B cell (primary cell): ENCODE data around the gene GRM2. TPM values are rescaled to one million over a fixed set of nuclear protein-coding genes. Genes with fewer than 3 reads are reported as not detected.

Experiments
- ATAC-seq: fragments of 200-7000 bp; cut with Tn5 transposase; one replicate; pipeline ENCODE4 v1.10.0; 2021; ENCODE audit warnings: low read depth, mild to moderate bottlenecking, moderate number of reproducible peaks, moderate library complexity
- CTCF ChIA-PET: fragments of 350-600 bp; sonication (Branson Sonifier 250); formaldehyde crosslinking; loops from one replicate; lab custom pipeline; 2021; ENCODE audit warnings: antibody characterized with exemption, inconsistent platforms; lab: Charles Lee
- POLR2A ChIA-PET: fragments of 350-600 bp; sonication (Branson Sonifier 250); formaldehyde crosslinking; loops from one replicate; lab custom pipeline; 2021; ENCODE audit warnings: antibody characterized with exemption; lab: Charles Lee
- DNase-seq: peaks from one replicate; pipeline ENCODE4 v3.0.0; 2013
- H2AFZ ChIP-seq: 2 replicates; pipeline ENCODE4 v1.6.1; 2012; ENCODE audit warnings: mild to moderate bottlenecking, low read depth, low read length; ENCODE audit not compliant: insufficient read depth, poor library complexity, severe bottlenecking
- H3K27ac ChIP-seq, 2 donors: 1 replicate in 1 of 2; 2 replicates in 1 of 2; pipeline ENCODE4 v1.5.1; 2012 to 2013; ENCODE audit warnings: low read length in 2 of 2, mild to moderate bottlenecking in 2 of 2, moderate library complexity in 1 of 2
- H3K27me3 ChIP-seq, 4 experiments: fragments of 200-600 bp in 1 of 4; sonication (generic) in 1 of 4; replicated peaks in 1 of 4; 1 replicate in 2 of 4; 2 replicates in 2 of 4; pipeline versions ENCODE4 v1.6.1 to v1.7.0; 2013 to 2016; ENCODE audit warnings: low read length in 3 of 4, mild to moderate bottlenecking in 2 of 4, mixed read lengths in 1 of 4, moderate library complexity in 1 of 4; ENCODE audit not compliant: insufficient read depth in 4 of 4, control insufficient read depth in 3 of 4; ENCODE audit errors: control extremely low read depth in 1 of 4
- H3K36me3 ChIP-seq, 2 experiments: replicated peaks in 1 of 2; 1 replicate in 1 of 2; 2 replicates in 1 of 2; pipeline versions ENCODE4 v1.6.1 to v1.7.1; 2013; ENCODE audit warnings: low read length in 1 of 2; ENCODE audit not compliant: insufficient read depth in 2 of 2, control insufficient read depth in 1 of 2; ENCODE audit errors: control extremely low read depth in 1 of 2, extremely low read depth in 1 of 2
- H3K4me1 ChIP-seq, 2 donors: fragments of 200-600 bp in 1 of 2; sonication (generic) in 1 of 2; 1 replicate in 1 of 2; 2 replicates in 1 of 2; pipeline versions ENCODE4 v1.5.1 to v1.6.1; 2013 to 2017; ENCODE audit warnings: low read length in 2 of 2; ENCODE audit not compliant: control insufficient read depth in 2 of 2, insufficient read depth in 2 of 2
- H3K4me2 ChIP-seq: replicated peaks from 2 replicates; pipeline ENCODE3; 2012; ENCODE audit warnings: mild to moderate bottlenecking, low read depth, low read length; ENCODE audit not compliant: poor library complexity, severe bottlenecking
- H3K4me3 ChIP-seq, 5 experiments: fragments of 200-600 bp in 1 of 5; sonication (generic) in 1 of 5; 1 replicate in 3 of 5; 2 replicates in 2 of 5; pipeline versions ENCODE4 v1.5.1 to v1.7.0; 2011 to 2016; ENCODE audit warnings: low read length in 4 of 5, mild to moderate bottlenecking in 4 of 5, low read depth in 2 of 5, control low read depth in 1 of 5, moderate library complexity in 1 of 5; ENCODE audit not compliant: insufficient read depth in 1 of 5; ENCODE audit errors: control extremely low read depth in 1 of 5, extremely low read depth in 1 of 5
- H3K79me2 ChIP-seq: fragments of 200-600 bp; sonication (generic); one replicate; pipeline ENCODE4 v1.6.0; 2016; ENCODE audit warnings: low read length; ENCODE audit not compliant: control insufficient read depth, insufficient read depth
- H3K9ac ChIP-seq: fragments of 200-600 bp; sonication (generic); 2 replicates; pipeline ENCODE4 v1.6.1; 2017; ENCODE audit warnings: mild to moderate bottlenecking, low read length, moderate library complexity
- H3K9me3 ChIP-seq, 3 donors: one replicate each; pipeline versions ENCODE4 v1.6.1 to v1.7.1; 2013; ENCODE audit warnings: low read length in 2 of 3; ENCODE audit not compliant: control insufficient read depth in 2 of 3, insufficient read depth in 1 of 3; ENCODE audit errors: control extremely low read depth in 1 of 3
- H4K20me1 ChIP-seq: 2 replicates; pipeline ENCODE4 v1.6.0; 2012; ENCODE audit warnings: mild to moderate bottlenecking, low read length; ENCODE audit not compliant: insufficient read depth, control insufficient read depth, poor library complexity, severe bottlenecking
- H3K27ac Mint-ChIP-seq: one replicate; pipeline ENCODE4 v1.8.0; 2021; ENCODE audit warnings: mixed read lengths
- H3K27me3 Mint-ChIP-seq: one replicate; pipeline ENCODE4 v1.8.0; 2021; ENCODE audit warnings: mixed read lengths
- H3K4me1 Mint-ChIP-seq: one replicate; pipeline ENCODE4 v1.8.0; 2021; ENCODE audit warnings: mixed read lengths
- H3K4me3 Mint-ChIP-seq: one replicate; pipeline ENCODE4 v1.8.0; 2021; ENCODE audit warnings: mixed read lengths
- H3K9me3 Mint-ChIP-seq: one replicate; pipeline ENCODE4 v1.8.0; 2022; ENCODE audit warnings: mixed read lengths; ENCODE audit not compliant: insufficient read depth
- EZH2 ChIP-seq: IDR thresholded peaks from 2 replicates; pipeline ENCODE4 v1.6.1; 2012; ENCODE audit warnings: borderline replicate concordance, low read depth, mild to moderate bottlenecking, moderate library complexity, low read length; ENCODE audit not compliant: insufficient read depth, poor library complexity, severe bottlenecking
- WGBS: methylation state at CpG from one replicate; pipeline ENCODE4 v1.1.5; 2013; ENCODE audit warnings: missing lambda C conversion rate; ENCODE audit not compliant: insufficient coverage; 5-methylcytosine and 5-hydroxymethylcytosine counted together
- intact Hi-C: fragments of 100-400 bp; cut with micrococcal nuclease; formaldehyde crosslinking; loops from one replicate; pipeline ENCODE4 v1.10.0; 2022
- polyA plus RNA-seq: library from polyadenylated mRNA; depleted of rRNA; stranded (reverse); fragments of >200 nt; gene quantifications from 2 replicates; pipeline ENCODE4 v1.2.3, GENCODE V29; 2012
- total RNA-seq, 2 donors: library from RNA; stranded (reverse); fragments of 120-200 nt in 1 of 2; gene quantifications; 1 replicate in 1 of 2; 2 replicates in 1 of 2; pipeline versions ENCODE4 v1.2.3 to v1.2.4, GENCODE V29; 2013 to 2022
- TF ChIP-seq, protein P1 (sequence below): fragments of 200-600 bp; IDR thresholded peaks from one replicate; pipeline ENCODE4 v1.8.0; 2022; ENCODE audit warnings: antibody characterized with exemption, mild to moderate bottlenecking

Gene GRM2
- total and polyA plus RNA-seq, 2 donors (not counting 1 experiment from before 2014, with no cell fraction given), result 0.86 to 2.8 TPM

DNA sequence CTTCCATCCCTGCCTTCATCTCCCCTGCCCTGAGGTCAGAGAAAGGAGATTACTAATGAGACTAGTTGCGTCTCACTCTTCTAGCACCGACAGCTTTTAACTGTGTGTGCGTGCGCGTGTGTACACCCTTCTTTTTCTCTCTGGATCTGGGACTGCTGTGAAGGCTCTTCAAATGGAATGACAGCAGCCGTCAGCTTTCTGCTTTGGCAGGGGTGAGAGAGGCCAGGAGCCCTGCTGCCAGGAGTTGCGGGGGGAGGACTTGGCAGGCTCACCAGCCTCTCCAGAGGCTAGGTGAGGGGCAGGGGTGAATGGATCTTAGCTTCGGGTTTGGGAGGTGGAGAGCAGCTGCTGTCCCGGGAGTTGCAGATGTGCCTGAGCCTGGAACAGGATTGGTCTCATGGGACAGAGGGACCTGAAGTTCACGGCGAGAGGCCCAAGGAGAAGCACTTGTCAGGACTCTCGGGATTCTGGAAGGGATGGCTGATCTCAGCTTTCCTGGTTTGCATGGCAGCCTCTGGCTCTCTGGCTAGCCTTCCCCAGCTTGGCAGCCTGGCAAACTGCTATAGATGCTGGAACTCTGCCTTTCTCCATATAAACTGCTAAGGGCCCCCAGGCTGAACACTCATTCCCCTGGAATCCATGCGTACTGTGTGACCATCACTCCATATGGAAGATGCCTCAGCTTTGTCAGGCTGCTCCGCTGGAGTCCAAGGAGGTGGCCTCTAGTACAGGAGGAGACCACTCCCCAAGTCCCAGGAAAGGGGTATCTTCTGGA is 19.2 kb upstream of the GRM2 start:
- ATAC-seq (no peak), DNase-seq (no peak)
- Histone ChIP-seq H3K36me3 (peaks cover 0 to 68% of the 10 kb centered on the region in 2 experiments), H3K9me3 (no peaks in the 10 kb centered on the region), H3K27ac (peak overlapping the region; percentile 87), H3K4me3 (no peak overlapping the region), H3K27me3 (no peaks in the 10 kb centered on the region), H3K9ac (no peak overlapping the region), H2AFZ (no peak overlapping the region), H4K20me1 (peaks cover 10% of the 10 kb centered on the region), H3K4me2 (peak overlapping the region; percentile 74), H3K79me2 (peaks cover 75% of the 10 kb centered on the region), H3K4me1 (peaks cover 34 to 55% of the 10 kb centered on the region in 2 donors)
- 98% methylated on average over 14 of the region's 14 CpGs for WGBS
- ChIA-PET POLR2A (no interaction called here), CTCF (interaction anchor here (0.7 to 2.1 kb wide), 4 partner anchors 19 to 298 kb away, joined by 4 to 20 read pairs (median 5); partner anchors contain the start of gene DCAF1)
- Mint-ChIP-seq H3K4me3 (peak overlapping the region; percentile 13), H3K4me1 (peaks cover 43% of the 10 kb centered on the region), H3K27me3 (no peaks in the 10 kb centered on the region), H3K9me3 (no peaks in the 10 kb centered on the region), H3K27ac (peak overlapping the region; percentile 93)
- intact Hi-C loops, result loop anchor here (2.0 kb wide), 1 partner anchor 17 kb away; the partner anchor contains the start of gene TEX264
- TF ChIP-seq EZH2, result no peak
- TF ChIP-seq, protein P1, sequence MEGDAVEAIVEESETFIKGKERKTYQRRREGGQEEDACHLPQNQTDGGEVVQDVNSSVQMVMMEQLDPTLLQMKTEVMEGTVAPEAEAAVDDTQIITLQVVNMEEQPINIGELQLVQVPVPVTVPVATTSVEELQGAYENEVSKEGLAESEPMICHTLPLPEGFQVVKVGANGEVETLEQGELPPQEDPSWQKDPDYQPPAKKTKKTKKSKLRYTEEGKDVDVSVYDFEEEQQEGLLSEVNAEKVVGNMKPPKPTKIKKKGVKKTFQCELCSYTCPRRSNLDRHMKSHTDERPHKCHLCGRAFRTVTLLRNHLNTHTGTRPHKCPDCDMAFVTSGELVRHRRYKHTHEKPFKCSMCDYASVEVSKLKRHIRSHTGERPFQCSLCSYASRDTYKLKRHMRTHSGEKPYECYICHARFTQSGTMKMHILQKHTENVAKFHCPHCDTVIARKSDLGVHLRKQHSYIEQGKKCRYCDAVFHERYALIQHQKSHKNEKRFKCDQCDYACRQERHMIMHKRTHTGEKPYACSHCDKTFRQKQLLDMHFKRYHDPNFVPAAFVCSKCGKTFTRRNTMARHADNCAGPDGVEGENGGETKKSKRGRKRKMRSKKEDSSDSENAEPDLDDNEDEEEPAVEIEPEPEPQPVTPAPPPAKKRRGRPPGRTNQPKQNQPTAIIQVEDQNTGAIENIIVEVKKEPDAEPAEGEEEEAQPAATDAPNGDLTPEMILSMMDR, result no peak

DNA sequence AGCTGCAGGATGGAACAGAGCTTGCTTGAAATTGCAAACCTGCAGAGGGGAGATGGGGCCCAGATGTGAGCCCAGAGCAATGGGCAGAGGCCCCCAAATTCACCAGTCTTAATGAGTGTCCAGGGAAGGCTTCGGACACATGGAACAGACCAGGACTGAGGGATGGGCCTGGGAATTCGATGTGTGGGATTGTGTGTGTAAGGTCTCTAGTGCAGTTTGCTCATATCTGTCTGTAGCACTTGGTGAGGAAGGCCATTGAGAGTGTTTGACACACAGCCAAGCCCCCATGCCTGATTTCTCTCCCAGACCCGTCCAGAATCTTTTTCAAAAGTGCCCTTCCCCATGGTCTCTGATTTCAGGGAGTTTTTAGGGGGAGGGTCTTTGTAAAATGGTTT is 18.7 kb upstream of the GRM2 start:
- DNase-seq (no peak), ATAC-seq (no peak)
- peaks cover 39% of the 10 kb centered on the region for H3K4me1 Mint-ChIP-seq
- no peaks in the 10 kb centered on the region for H3K9me3 ChIP-seq
- H3K79me2 ChIP-seq, result peaks cover 69% of the 10 kb centered on the region
- ChIA-PET CTCF (interaction anchor here (0.7 to 1.9 kb wide), 2 partner anchors 186 to 298 kb away, joined by 4 read pairs; no protein-coding TSS in a partner anchor), POLR2A (no interaction called here)
- H3K27me3 ChIP-seq, result no peaks in the 10 kb centered on the region
- no peak overlapping the region for H3K4me3 Mint-ChIP-seq
- peaks cover 14% of the 10 kb centered on the region for H4K20me1 ChIP-seq
- H3K4me1 ChIP-seq, result peaks cover 29 to 49% of the 10 kb centered on the region in 2 donors
- H3K9me3 Mint-ChIP-seq, result no peaks in the 10 kb centered on the region
- peak overlapping the region; percentile 46 for H3K27ac Mint-ChIP-seq
- no peak overlapping the region for H3K4me2 ChIP-seq
- intact Hi-C loops, result no loop called here
- no peak overlapping the region for H3K27ac ChIP-seq
- no peak overlapping the region for H3K9ac ChIP-seq
- H3K4me3 ChIP-seq, result no peak overlapping the region
- TF ChIP-seq, protein P1, result no peak
- no peak for TF ChIP-seq EZH2
- H3K27me3 Mint-ChIP-seq, result no peaks in the 10 kb centered on the region
- no peak overlapping the region for H2AFZ ChIP-seq
- 100% methylated on average over 2 of the region's 3 CpGs for WGBS
- peaks cover 0 to 70% of the 10 kb centered on the region in 2 experiments for H3K36me3 ChIP-seq
